NCI-H1092 treated with DMSO at 0.1 percent for 48 hours (cell line): ENCODE measurements around the gene EIF6.
"Not testable (repeated sequence)": the region's sequence is repeated elsewhere in the genome, so short reads cannot be mapped to it uniquely, and the experiment has no call there.

Source experiments
- DNase-seq: peaks from one replicate; lab custom pipeline; 2025; lab: John Stamatoyannopoulos, UW

Gene EIF6

DNA sequence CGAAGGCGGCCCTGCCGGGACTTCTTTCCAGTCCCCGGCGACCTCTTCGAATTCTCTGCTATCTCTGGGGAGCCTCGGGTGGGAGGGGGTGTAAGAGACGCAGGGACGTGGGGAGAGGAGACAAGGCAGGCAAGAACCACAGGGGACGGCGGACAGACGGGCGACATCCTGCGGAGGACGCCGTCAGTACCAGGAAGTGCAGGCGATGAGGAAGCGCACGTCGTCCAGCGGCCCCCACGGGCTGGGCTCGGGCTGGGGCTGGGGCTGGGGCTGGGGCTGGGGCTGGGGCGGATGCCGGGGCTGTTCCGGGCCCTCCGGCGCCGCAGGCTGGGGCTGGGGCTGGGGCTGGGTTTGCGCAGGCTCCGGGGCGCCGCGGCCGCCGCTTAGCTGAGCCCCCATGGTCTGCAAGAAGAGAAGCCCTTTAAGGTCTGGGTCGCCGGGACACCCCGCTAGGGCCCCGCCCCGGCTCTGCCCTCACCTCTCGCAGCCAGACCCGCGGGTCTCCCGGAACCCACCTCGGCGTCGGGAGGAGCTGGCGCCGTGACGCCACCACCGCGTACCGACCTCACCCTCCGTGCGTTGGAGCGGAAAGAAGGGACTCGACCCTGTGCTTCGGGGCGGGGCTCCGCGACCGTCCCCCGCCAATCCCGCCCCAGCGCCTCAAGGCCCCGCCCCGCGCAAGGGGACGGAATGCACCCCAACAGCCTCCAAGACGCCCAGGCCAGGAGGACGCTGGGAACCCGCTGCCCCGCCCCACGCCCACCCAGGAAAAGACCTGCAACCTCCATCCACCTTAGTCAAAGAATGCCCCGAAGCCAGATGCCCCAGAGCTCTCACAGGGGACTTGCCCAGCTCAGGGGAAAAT lies 6.8 kb downstream of the EIF6 start, which contains the start of gene MMP24OS:
Gene MMP24OS (minus strand): TSS at position 592 of the 865 bp plus-strand sequence. CDS start 193 bp downstream, at position 399.
- peak; percentile 79 for DNase-seq

DNA sequence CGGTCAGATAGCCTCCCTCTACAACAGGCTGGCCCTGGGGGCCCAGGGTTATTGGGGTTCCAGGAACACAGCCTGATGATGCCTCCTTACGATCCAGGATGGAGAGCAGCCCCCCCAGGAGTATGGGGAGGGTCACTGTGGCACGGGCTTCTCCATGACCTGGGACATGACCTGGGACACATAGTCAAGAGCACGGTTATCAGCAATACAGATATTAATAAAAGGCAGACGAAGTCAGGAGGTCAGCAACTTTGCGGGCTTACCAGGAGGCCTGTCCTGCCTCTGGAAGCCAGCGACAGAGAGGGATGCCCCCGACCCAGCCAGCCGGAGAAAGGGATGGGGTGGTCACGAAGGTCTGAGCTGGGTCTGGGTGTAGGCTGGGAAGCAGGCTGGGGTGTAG lies 7.4 kb downstream of the EIF6 start:
- DNase-seq = no peak

- no peak for DNase-seq
Observed at GRCh38 chr20:35276408-35276807, 8.2 kb downstream of the EIF6 start.

- no peak for DNase-seq
Observed at GRCh38 chr20:35275741-35276251, 8.8 kb downstream of the EIF6 start.

- no peak for DNase-seq
Observed at GRCh38 chr20:35274172-35275092, 10.1 kb downstream of the EIF6 start.

- DNase-seq = no peak
Observed at GRCh38 chr20:35273449-35274171, 11.0 kb downstream of the EIF6 start.

DNA sequence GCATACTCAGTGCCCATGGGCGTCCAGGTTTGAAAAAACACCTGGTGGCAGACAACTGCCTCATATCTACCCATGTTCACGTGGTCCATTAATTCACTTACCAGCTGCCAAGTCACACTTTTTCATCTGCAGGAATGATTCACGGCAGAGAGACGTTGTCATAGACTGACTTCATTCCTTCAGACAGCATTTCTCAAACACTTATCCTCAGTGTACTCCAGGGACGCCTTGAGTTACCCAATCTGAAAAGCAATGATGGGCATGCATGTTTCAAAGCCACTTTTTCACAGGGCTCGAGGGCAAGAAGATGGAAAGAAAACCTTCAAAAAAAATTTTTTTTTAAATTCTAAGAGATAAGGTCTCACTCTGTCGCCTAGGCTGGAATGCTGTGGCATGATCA lies 12.7 kb downstream of the EIF6 start:
- DNase-seq = no peak

- no peak for DNase-seq
Observed at GRCh38 chr20:35271073-35271882, 13.3 kb downstream of the EIF6 start.

- DNase-seq = no peak
Observed at GRCh38 chr20:35270021-35270902, 14.3 kb downstream of the EIF6 start.

GRCh38 chr20:35269055-35269781 lies 15.4 kb downstream of the EIF6 start:
- peak; percentile 27 for DNase-seq

DNA sequence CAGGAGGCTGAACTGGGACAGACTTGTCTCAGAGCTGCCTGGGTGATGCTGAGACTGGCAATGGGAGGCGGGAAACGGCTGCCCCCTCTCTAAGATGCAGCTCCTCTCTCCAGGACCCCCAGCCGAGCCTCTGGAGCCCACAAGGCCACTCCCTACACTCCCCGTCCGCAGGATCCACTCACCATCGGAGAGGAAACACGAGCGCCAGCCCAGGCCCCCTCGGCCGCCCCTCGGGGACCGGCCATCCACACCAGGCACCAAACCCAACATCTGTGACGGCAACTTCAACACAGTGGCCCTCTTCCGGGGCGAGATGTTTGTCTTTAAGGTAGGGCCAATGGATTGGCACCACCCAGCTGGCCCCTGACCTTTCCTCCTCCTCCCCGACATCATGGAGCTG lies 17.5 kb downstream of the EIF6 start:
- no peak for DNase-seq

GRCh38 chr20:35264755-35265154 lies 19.8 kb downstream of the EIF6 start:
- DNase-seq = no peak

DNA sequence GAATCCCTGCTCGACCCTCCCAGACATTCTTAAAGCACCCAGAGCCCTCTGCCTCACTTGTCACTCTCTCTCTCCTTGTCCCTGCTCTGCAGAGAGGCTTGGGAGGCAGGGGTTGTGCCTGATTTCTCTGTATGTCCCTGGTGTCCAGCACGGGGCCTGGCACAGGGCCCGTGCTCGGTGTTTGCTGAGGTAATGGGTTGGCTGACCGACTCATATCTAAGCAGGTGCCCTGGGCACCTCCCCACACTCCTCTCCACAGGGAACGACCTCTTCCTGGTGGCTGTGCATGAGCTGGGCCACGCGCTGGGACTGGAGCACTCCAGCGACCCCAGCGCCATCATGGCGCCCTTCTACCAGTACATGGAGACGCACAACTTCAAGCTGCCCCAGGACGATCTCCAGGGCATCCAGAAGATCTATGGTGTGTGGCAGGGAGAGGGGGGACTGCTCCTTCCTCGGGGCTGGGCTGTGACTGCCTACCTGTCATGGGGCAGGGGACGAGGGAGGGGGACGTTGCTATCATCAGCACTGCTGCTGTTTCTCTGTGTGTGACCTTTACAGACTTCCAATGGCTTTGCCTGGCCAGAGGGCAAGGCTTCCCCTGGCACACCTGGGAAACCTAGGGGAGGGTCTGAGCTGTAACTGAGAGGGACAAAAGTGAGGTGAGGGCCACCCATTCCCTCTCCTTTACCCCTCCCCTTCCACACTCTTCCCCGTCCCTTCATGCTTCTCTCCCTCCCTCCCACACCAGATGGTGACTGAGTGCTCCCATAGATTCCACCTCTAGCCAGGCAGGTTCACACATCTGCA lies 20.8 kb downstream of the EIF6 start:
- no peak for DNase-seq

DNA sequence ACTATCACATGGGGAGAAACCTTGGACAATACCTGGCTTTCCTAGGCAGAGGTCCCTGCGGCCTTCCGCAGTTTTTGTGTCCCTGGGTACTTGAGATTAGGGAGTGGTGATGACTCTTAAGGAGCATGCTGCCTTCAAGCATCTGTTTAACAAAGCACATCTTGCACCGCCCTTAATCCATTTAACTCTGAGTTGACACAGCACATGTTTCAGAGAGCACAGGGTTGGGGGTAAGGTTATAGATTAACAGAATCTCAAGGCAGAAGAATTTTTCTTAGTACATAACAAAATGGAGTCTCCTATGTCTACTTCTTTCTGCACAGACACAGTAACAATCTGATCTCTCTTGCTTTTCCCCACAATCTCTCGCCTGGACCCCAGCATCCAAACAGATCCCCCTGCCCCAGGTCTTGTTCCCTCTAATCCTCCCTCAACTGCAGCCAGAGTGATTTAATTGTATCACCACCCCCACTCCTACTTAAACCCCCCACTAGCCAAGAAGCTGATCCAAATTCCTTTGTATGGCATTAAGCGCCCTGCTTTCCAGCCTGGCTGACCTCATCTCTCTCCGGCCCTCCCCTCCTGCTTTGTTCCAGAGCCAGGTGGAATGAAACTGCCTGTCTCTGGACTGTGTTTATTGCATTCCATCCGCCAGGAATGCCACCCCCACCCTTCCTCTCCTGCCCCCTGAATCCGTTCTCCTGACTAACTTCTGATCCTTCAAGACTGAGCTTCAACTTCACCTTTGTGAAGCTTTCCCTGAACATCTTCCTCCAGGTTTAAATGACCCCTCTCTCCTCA lies 21.6 kb downstream of the EIF6 start:
- not testable (repeated sequence) for DNase-seq

DNA sequence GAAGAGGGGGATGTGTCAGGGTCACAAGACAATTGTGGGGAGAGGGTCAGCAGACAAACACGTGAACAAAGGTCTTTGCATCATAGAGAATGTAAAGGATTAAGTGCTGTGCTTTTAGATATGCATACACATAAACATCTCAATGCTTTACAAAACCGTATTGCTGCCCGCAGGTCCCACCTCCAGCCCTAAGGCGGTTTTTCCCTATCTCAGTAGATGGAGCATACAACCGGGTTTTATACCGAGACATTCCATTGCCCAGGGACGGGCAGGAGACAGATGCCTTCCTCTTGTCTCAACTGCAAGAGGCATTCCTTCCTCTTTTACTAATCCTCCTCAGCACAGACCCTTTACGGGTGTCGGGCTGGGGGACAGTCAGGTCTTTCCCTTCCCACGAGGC lies 22.3 kb downstream of the EIF6 start:
- not testable (repeated sequence) for DNase-seq

DNA sequence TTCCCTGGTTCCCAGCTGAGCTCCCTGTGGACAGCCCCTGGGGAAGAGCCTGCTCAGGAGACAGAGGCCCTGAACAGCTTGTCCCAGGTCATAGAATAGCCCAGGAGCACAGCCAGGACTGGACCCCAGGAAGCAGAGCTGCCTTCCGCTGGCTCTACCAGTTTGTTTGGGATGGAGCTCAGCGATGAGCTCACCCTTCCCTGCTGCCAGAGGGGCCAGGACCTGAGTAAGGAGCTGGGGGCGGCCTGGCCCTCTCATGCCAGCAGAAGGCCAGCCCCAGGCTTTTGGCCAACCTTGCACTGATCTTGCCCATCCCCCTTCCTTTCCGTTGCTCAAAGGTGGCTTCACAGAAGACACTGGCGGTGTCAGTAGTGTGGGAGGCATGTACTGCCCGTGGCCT lies 24.1 kb downstream of the EIF6 start:
- no peak for DNase-seq

- DNase-seq = no peak
Observed at GRCh38 chr20:35257175-35257909, 27.2 kb downstream of the EIF6 start.
